Activated naive CD4-positive, alpha-beta T cell treated with anti-CD3 and anti-CD28 coated beads for 36 hours (primary cell): ENCODE results near the gene CLEC10A. TPM values are rescaled to one million over a fixed set of nuclear protein-coding genes. Genes with fewer than 3 reads are reported as not detected.
"Not testable (repeated sequence)": the region's sequence is repeated elsewhere in the genome, so short reads cannot be mapped to it uniquely, and the experiment has no call there.

Source experiments
- CTCF ChIA-PET: fragments of 350-600 bp; sonication (Branson Sonifier 250); formaldehyde crosslinking; loops from one replicate; lab custom pipeline; 2021; ENCODE audit warnings: antibody characterized with exemption; lab: Charles Lee
- DNase-seq: peaks from one replicate; pipeline ENCODE4 v3.0.0-alpha.2; 2020
- H3K27ac Mint-ChIP-seq: one replicate; pipeline ENCODE4 v1.8.0; 2021; ENCODE audit warnings: mild to moderate bottlenecking, mixed read lengths
- H3K27me3 Mint-ChIP-seq: one replicate; pipeline ENCODE4 v1.8.0; 2021; ENCODE audit warnings: low read depth, mixed read lengths
- H3K36me3 Mint-ChIP-seq: one replicate; pipeline ENCODE4 v1.8.0; 2021; ENCODE audit warnings: low read depth, mixed read lengths
- H3K4me1 Mint-ChIP-seq: one replicate; pipeline ENCODE4 v1.8.0; 2021; ENCODE audit warnings: low read depth, mixed read lengths
- H3K4me3 Mint-ChIP-seq: one replicate; pipeline ENCODE4 v1.8.0; 2021; ENCODE audit warnings: mild to moderate bottlenecking, moderate library complexity, mixed read lengths
- H3K9me3 Mint-ChIP-seq: one replicate; pipeline ENCODE4 v1.8.0; 2021; ENCODE audit warnings: mixed read lengths
- intact Hi-C: fragments of 100-400 bp; cut with micrococcal nuclease; formaldehyde crosslinking; loops from one replicate; pipeline ENCODE4 v1.15.1; 2023
- total RNA-seq, 2 experiments: library from RNA; stranded (reverse); gene quantifications; one replicate each; pipeline ENCODE4 v1.2.3, GENCODE V29; 2021

The CLEC10A gene, protein sequence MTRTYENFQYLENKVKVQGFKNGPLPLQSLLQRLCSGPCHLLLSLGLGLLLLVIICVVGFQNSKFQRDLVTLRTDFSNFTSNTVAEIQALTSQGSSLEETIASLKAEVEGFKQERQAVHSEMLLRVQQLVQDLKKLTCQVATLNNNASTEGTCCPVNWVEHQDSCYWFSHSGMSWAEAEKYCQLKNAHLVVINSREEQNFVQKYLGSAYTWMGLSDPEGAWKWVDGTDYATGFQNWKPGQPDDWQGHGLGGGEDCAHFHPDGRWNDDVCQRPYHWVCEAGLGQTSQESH
- total RNA-seq, result not detected

- CTCF ChIA-PET, result no interaction called here
- intact Hi-C loops, result no loop called here
- no peak for DNase-seq
- Mint-ChIP-seq H3K36me3 (no peaks in the 10 kb centered on the region), H3K9me3 (no peaks in the 10 kb centered on the region), H3K27ac (no peak within 1 kb of the TSS), H3K4me3 (no peak within 1 kb of the TSS), H3K4me1 (peaks cover 25% of the 10 kb centered on the region), H3K27me3 (peaks cover 3% of the 10 kb centered on the region)
Measured at GRCh38 chr17:7079581-7080455, at the start of gene CLEC10A. CLEC10A (minus strand) TSS chr17:7080251; CDS start chr17:7078812, 1,439 bp downstream.

DNA sequence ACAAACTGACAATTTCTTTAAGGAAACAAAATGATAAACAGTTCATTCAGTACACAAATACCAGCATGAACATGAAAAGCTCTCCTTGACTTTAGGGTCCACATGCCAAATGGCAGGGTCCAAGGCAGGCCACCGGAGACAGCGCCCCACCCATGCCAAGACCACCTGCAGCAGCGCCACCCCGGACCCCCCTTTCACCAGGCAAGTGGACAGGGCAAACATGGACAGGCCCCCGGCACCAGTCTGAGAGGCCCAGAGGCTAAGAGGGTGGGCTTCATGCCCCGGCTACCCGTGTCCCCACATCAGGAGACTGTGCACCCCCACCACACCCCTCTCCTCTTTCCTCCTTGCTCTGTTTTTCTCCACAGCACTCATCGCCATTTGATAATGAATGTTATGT is 49.3 kb upstream of the CLEC10A start:
- Mint-ChIP-seq H3K36me3 (no peaks in the 10 kb centered on the region), H3K4me3 (no peak overlapping the region), H3K4me1 (peaks cover 25% of the 10 kb centered on the region), H3K9me3 (no peaks in the 10 kb centered on the region), H3K27ac (no peak overlapping the region), H3K27me3 (no peaks in the 10 kb centered on the region)
- no peak for DNase-seq
- intact Hi-C loops, result no loop called here
- CTCF ChIA-PET, result interaction anchor here (0.7 to 1.6 kb wide), 3 partner anchors 11 to 108 kb away, joined by 3 to 8 read pairs (median 7); no protein-coding TSS in a partner anchor

DNA sequence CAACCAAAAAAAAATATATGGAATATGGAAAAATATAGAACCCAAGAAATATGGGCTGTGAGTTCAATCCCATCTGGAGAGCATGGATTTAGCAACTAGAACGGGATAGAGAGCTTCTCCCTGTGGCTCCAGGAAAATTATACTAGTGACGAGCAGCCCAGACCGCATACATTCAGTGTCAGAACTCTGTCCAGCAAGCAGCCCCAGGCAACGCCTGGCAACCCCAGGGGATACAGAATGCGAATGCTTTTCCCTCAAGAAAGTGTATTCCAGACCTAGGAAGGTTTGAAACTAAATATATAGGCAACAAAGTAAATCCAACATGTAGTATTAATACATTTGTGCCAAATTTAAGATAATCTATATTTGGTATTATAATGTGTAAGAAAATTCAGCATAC is 48.1 kb upstream of the CLEC10A start:
- no peak for DNase-seq
- intact Hi-C loops, result no loop called here
- H3K27ac Mint-ChIP-seq, result no peak overlapping the region
- H3K9me3 Mint-ChIP-seq, result no peaks in the 10 kb centered on the region
- H3K27me3 Mint-ChIP-seq, result no peaks in the 10 kb centered on the region
- CTCF ChIA-PET, result no interaction called here
- no peak overlapping the region for H3K4me3 Mint-ChIP-seq
- H3K4me1 Mint-ChIP-seq, result peaks cover 17% of the 10 kb centered on the region
- no peaks in the 10 kb centered on the region for H3K36me3 Mint-ChIP-seq

GRCh38 chr17:7127501-7127900 is 47.5 kb upstream of the CLEC10A start:
- H3K27me3 Mint-ChIP-seq, H3K9me3 Mint-ChIP-seq, H3K27ac Mint-ChIP-seq, DNase-seq, H3K4me3 Mint-ChIP-seq, intact Hi-C loops, CTCF ChIA-PET, H3K36me3 Mint-ChIP-seq: not testable (repeated sequence)
- peaks cover 13% of the 10 kb centered on the region for H3K4me1 Mint-ChIP-seq

DNA sequence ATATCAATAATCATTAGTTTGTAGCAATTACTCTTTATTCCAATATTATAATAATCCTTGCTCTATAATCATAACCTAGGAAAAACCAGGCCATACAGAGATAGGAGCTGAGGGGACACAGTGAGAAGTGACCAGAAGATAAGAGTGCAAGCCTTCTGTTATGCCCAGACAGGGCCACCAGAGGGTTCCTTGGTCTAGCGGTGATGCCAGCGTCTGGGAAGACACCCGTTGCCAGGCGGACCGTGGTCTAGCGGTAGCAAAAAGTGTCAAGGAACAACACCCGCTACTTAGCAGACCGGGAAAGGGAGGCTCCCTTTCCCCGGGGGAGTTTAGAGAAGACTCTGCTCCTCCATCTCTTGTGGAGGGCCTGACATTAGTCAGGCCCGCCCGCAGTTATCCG is 46.3 kb upstream of the CLEC10A start:
- CTCF ChIA-PET, H3K4me1 Mint-ChIP-seq, H3K27ac Mint-ChIP-seq, H3K9me3 Mint-ChIP-seq, DNase-seq, H3K36me3 Mint-ChIP-seq, H3K4me3 Mint-ChIP-seq, intact Hi-C loops, H3K27me3 Mint-ChIP-seq: not testable (repeated sequence)

GRCh38 chr17:7124923-7125322 is 44.9 kb upstream of the CLEC10A start:
- Mint-ChIP-seq H3K27me3 (peaks cover 10% of the 10 kb centered on the region), H3K36me3 (no peaks in the 10 kb centered on the region), H3K4me1 (no peaks in the 10 kb centered on the region), H3K27ac (no peak overlapping the region), H3K9me3 (no peaks in the 10 kb centered on the region), H3K4me3 (no peak overlapping the region)
- CTCF ChIA-PET, result interaction anchor here (0.8 kb wide), 1 partner anchor 79 kb away, joined by 4 read pairs; no protein-coding TSS in a partner anchor
- intact Hi-C loops, result no loop called here
- DNase-seq, result no peak

- no peak overlapping the region for H3K27ac Mint-ChIP-seq
- intact Hi-C loops, result no loop called here
- no peak overlapping the region for H3K4me3 Mint-ChIP-seq
- CTCF ChIA-PET, result interaction anchor here (1.2 kb wide), 1 partner anchor 103 kb away, joined by 3 read pairs; no protein-coding TSS in a partner anchor
- H3K4me1 Mint-ChIP-seq, result no peaks in the 10 kb centered on the region
- H3K36me3 Mint-ChIP-seq, result no peaks in the 10 kb centered on the region
- no peak for DNase-seq
- peaks cover 15% of the 10 kb centered on the region for H3K27me3 Mint-ChIP-seq
- no peaks in the 10 kb centered on the region for H3K9me3 Mint-ChIP-seq
Measured at GRCh38 chr17:7123844-7124243, 43.8 kb upstream of the CLEC10A start.

DNA sequence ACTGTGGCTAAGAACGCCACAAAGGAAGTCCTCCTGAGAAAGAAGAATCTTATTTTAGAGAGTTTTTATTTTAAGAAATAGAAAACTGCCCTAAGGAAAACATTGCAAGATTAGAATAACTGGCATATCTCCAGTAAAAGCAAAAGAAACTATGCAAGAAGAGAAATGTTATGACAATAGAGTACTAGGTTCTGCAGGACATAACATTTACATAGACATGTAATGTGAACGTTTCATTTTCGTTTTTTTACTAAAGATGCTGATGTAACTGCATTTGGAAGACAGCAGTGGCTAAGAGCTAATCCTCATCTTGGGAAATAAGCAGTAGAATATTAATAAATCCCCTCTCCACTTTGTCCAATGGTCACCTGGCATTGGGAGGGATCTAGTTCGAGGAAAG is 42.3 kb upstream of the CLEC10A start:
- CTCF ChIA-PET, result interaction anchor here (0.6 to 1.3 kb wide), 2 partner anchors 11 to 24 kb away, joined by 3 read pairs; no protein-coding TSS in a partner anchor
- intact Hi-C loops, result no loop called here
- H3K36me3 Mint-ChIP-seq, result no peaks in the 10 kb centered on the region
- no peaks in the 10 kb centered on the region for H3K9me3 Mint-ChIP-seq
- no peaks in the 10 kb centered on the region for H3K4me1 Mint-ChIP-seq
- no peak for DNase-seq
- H3K27ac Mint-ChIP-seq, result no peak overlapping the region
- H3K27me3 Mint-ChIP-seq, result peaks cover 15% of the 10 kb centered on the region
- H3K4me3 Mint-ChIP-seq, result no peak overlapping the region

GRCh38 chr17:7120635-7121034 is 40.6 kb upstream of the CLEC10A start:
- CTCF ChIA-PET, result interaction anchor here (0.6 kb wide), 1 partner anchor 292 kb away, joined by 3 read pairs; no protein-coding TSS in a partner anchor

GRCh38 chr17:7120123-7120522 is 40.1 kb upstream of the CLEC10A start:
- Mint-ChIP-seq H3K9me3 (no peaks in the 10 kb centered on the region), H3K27me3 (peaks cover 15% of the 10 kb centered on the region), H3K4me1 (no peaks in the 10 kb centered on the region), H3K4me3 (no peak overlapping the region), H3K27ac (no peak overlapping the region), H3K36me3 (no peaks in the 10 kb centered on the region)
- CTCF ChIA-PET, result no interaction called here
- no peak for DNase-seq
- intact Hi-C loops, result no loop called here

More at GRCh38 chr17:7120635-7121034, 40.6 kb upstream of the CLEC10A start:
- DNase-seq, H3K36me3 Mint-ChIP-seq, H3K27ac Mint-ChIP-seq, H3K4me1 Mint-ChIP-seq, H3K4me3 Mint-ChIP-seq, H3K9me3 Mint-ChIP-seq, intact Hi-C loops: not testable (repeated sequence)
- H3K27me3 Mint-ChIP-seq, result peaks cover 15% of the 10 kb centered on the region

DNA sequence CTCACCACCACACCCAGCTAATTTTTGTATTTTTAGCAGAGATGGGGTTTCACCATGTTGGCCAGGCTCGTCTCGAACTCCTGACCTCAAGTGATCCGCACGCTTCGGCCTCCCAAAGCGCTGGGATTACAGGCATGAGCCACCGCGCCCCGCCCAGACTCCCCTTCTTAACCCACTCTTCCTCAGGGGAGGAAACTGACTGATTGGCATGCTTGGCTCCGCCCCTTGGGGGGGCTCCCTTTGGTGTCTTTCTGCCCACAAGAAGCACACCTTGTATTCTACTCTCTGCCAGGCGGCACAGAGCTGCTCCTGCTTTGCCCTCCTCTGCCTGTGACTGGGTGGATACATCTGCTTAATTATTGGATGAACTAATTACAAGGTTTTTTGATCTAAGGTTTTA is 39.3 kb upstream of the CLEC10A start:
- Mint-ChIP-seq H3K4me3 (no peak overlapping the region), H3K36me3 (no peaks in the 10 kb centered on the region), H3K27ac (no peak overlapping the region), H3K4me1 (no peaks in the 10 kb centered on the region), H3K9me3 (no peaks in the 10 kb centered on the region), H3K27me3 (peaks cover 15% of the 10 kb centered on the region)
- intact Hi-C loops, result no loop called here
- CTCF ChIA-PET, result interaction anchor here (0.7 kb wide), 1 partner anchor 77 kb away, joined by 3 read pairs; no protein-coding TSS in a partner anchor
- no peak for DNase-seq

- Mint-ChIP-seq H3K27me3 (peaks cover 6% of the 10 kb centered on the region), H3K27ac (no peak overlapping the region), H3K9me3 (no peaks in the 10 kb centered on the region), H3K4me3 (no peak overlapping the region), H3K36me3 (no peaks in the 10 kb centered on the region), H3K4me1 (peaks cover under 1% of the 10 kb centered on the region)
- CTCF ChIA-PET, result no interaction called here
- intact Hi-C loops, result no loop called here
- DNase-seq, result no peak
Measured at GRCh38 chr17:7114875-7115614, 35.0 kb upstream of the CLEC10A start.
